Effector memory CD4-positive, alpha-beta T cell (primary cell): ENCODE results near the gene SUN5.

ENCODE experiments used
- DNase-seq, 3 donors: peaks; one replicate each; pipeline ENCODE4 v3.0.0-alpha.2; 2020
- H3K27ac ChIP-seq: 2 replicates; pipeline ENCODE4 v1.7.0; 2013; ENCODE audit warnings: mild to moderate bottlenecking, low read length, moderate library complexity; ENCODE audit not compliant: insufficient read depth, poor library complexity, severe bottlenecking
- H3K27me3 ChIP-seq: replicated peaks from 2 replicates; pipeline ENCODE4 v1.7.0; 2013; ENCODE audit warnings: mild to moderate bottlenecking, low read length; ENCODE audit not compliant: insufficient read depth, control insufficient read depth, poor library complexity, severe bottlenecking
- H3K36me3 ChIP-seq: 2 replicates; pipeline ENCODE4 v1.7.0; 2013; ENCODE audit warnings: mild to moderate bottlenecking, low read length, moderate library complexity; ENCODE audit not compliant: control insufficient read depth, insufficient read depth
- H3K4me1 ChIP-seq: 2 replicates; pipeline ENCODE4 v1.7.0; 2013; ENCODE audit warnings: low read length, mild to moderate bottlenecking; ENCODE audit not compliant: control insufficient read depth, insufficient read depth, poor library complexity, severe bottlenecking
- H3K4me3 ChIP-seq: 2 replicates; pipeline ENCODE4 v1.7.0; 2013; ENCODE audit warnings: low read length, low read depth, mild to moderate bottlenecking; ENCODE audit not compliant: insufficient read depth, poor library complexity, severe bottlenecking
- H3K9me3 ChIP-seq: 2 replicates; pipeline ENCODE4 v1.7.0; 2013; ENCODE audit warnings: mild to moderate bottlenecking, low read length, moderate library complexity; ENCODE audit not compliant: control insufficient read depth

SUN5 gene

GRCh38 chr20:33013701-33014326, 9.6 kb upstream of the SUN5 start:
- Histone ChIP-seq H3K4me3 (no peak overlapping the region), H3K27me3 (no peaks in the 10 kb centered on the region), H3K36me3 (no peaks in the 10 kb centered on the region), H3K9me3 (no peaks in the 10 kb centered on the region), H3K27ac (no peak overlapping the region), H3K4me1 (peaks cover 3% of the 10 kb centered on the region)
- DNase-seq, result no peak

GRCh38 chr20:33012327-33013189, 8.3 kb upstream of the SUN5 start:
- no peak for DNase-seq
- Histone ChIP-seq H3K36me3 (no peaks in the 10 kb centered on the region), H3K27ac (no peak overlapping the region), H3K4me3 (no peak overlapping the region), H3K27me3 (no peaks in the 10 kb centered on the region), H3K4me1 (peaks cover 3% of the 10 kb centered on the region), H3K9me3 (no peaks in the 10 kb centered on the region)

DNA sequence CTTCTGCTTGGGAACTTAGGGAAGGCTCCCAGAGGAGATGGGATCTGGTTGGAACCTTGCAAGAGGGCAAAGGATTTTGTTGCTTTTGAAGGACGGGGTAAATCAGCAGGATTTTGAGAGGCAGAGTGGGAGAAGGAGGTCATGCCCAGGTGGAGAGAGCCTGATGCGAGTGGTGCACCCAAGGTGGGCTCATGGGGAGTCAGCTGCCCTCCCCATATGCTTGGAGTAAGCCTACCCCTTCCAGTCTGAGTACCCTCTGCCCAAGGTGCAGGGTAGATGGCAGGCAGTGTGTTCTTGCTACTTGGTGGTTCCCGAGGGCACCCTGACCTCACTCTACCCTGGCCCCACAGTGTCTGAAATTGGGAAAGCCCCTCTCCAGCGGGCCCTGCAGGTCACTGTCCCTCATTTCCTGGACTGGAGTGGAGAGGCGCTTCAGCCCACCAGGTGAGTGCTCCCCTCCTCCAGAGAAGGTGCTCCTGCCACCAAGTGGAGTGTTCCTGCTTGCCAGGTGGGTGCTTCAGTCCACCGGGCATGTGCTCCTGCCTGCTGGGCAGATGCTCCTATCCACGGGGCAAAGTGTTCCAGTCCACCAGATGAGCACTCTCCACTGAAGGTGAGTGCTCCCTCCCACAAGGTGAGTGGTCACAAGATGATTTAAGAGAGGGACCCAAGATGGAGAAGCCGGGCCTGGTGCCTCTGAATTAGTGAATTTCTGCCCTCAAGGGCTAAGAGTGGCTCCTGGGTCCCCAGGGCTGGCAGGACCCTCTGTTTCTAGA, 6.6 kb upstream of the SUN5 start:
- no peaks in the 10 kb centered on the region for H3K36me3 ChIP-seq
- H3K4me1 ChIP-seq, result no peaks in the 10 kb centered on the region
- no peak overlapping the region for H3K27ac ChIP-seq
- no peak overlapping the region for H3K4me3 ChIP-seq
- no peaks in the 10 kb centered on the region for H3K9me3 ChIP-seq
- DNase-seq, result no peak
- H3K27me3 ChIP-seq, result no peaks in the 10 kb centered on the region

DNA sequence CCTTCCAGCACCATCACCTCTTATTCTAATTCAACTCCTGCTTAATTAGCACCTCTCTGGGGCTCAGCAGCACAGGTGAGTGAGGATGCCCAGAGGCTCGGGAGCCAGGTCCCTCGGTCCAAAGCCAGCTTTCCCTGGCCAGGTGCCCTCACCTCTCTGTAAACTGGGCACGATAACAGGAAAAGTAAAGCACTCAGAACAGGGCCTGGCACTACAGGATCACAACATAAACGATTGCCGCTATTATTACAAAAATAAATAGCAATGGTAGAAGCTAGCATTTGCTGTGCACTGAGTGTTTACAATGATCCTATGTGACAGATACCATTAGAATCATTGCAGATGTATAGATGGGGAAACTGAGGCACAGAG, 5.9 kb upstream of the SUN5 start:
- no peak overlapping the region for H3K4me3 ChIP-seq
- H3K27me3 ChIP-seq, result no peaks in the 10 kb centered on the region
- no peaks in the 10 kb centered on the region for H3K4me1 ChIP-seq
- H3K9me3 ChIP-seq, result no peaks in the 10 kb centered on the region
- H3K27ac ChIP-seq, result no peak overlapping the region
- no peak for DNase-seq
- no peaks in the 10 kb centered on the region for H3K36me3 ChIP-seq

- no peak for DNase-seq
- H3K9me3 ChIP-seq, result no peaks in the 10 kb centered on the region
- no peaks in the 10 kb centered on the region for H3K4me1 ChIP-seq
- no peaks in the 10 kb centered on the region for H3K27me3 ChIP-seq
- no peak overlapping the region for H3K4me3 ChIP-seq
- no peaks in the 10 kb centered on the region for H3K36me3 ChIP-seq
- H3K27ac ChIP-seq, result no peak overlapping the region
Observed at GRCh38 chr20:33009214-33010132, 5.2 kb upstream of the SUN5 start.

DNA sequence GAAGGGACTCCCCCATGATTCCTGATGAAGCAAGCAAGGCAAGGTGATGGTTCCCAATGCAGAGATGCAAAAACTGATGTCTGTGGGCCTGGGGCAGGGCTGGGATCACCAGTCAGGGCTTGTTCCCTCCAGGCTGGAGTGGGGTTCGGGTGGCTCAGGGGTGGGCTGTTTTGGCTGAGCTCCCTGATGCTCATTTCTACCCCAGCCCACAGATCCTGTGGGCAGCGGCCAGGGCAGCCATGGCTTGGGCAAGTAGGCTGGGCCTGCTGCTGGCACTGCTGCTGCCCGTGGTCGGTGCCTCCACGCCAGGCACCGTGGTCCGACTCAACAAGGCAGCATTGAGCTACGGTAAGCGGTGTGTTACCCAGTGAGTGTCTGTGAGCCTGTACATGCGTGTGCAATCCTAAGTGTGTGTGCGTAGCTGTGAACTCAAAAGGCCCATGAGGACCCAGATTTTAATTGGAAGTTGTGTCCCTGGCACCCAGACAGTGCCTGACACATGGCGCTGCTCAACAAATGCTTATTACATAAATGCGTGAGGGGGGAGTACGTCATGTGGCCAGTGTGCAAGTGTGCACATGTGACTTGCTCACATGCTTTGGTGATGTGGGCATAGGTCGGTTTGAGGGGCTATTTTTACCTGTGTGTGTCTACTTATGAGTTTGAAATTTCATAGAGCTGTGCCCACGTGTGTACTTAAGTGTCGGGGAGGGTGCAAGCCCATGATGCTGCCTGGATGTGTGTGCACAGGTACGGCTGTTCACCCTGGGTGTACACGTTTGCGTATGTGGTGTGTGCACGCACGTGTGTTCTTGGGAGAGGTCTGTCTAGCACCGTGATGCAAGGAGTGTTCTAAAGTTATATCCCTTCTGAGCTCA, 4.3 kb upstream of the SUN5 start:
- no peak for DNase-seq
- no peak overlapping the region for H3K4me3 ChIP-seq

DNA sequence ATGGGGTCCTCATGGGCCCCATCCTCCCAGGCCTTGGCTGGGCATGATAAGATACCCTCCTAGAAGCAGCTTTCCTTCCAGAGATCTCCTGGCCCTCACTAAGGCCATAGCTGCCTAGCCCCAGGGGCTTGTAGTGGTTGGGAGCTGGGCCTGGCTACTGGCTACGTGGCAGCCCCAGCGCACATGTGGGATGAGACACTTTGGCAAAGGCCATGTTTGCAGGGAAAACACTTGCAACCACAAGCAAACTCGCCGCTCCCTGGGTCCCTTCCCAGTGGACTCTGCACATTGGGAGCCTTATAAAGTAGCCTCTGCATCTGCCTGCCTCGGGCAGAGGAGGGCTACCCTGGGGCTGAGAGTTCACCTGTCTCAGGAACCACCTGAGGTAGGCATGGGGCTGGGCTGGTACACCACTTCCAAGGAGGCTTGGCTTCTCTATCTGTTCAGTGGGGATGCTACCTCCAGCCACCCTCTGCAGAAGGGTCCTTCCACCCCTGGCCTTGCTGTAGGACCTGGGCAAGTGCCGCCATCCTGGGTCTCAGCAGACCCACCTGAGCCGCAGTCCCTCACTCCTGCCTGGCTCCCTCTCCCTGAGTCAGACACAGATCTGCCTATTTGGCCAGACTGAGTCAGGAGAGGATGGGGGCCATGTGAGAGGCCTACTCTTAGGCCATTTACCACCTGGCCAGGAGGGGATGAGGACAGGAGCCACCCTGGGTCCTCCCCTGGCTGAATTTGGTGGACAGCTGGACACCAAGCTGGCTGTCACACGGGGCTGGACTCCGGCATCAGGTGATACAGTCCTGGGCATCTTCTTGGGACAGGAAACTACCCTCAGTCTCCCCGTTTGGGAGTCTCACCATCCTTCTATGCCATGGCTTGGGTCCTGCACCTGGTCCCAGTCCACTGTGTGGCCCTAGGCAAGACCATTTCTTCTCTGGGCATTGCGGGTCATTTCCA, 3.4 kb upstream of the SUN5 start, which contains the start of gene BPIFB2:
BPIFB2 (plus strand) TSS at position 329 of the 960 bp plus-strand sequence. CDS start 871 bp downstream, outside the sequence.
- H3K4me3 ChIP-seq, result no peak within 1 kb of the TSS
- H3K36me3 ChIP-seq, result no peaks in the 10 kb centered on the region
- H3K27me3 ChIP-seq, result no peaks in the 10 kb centered on the region

More for the DNA sequence above, 4.3 kb upstream of the SUN5 start:
- no peaks in the 10 kb centered on the region for H3K9me3 ChIP-seq
- no peak overlapping the region for H3K27ac ChIP-seq
- no peaks in the 10 kb centered on the region for H3K27me3 ChIP-seq
- no peaks in the 10 kb centered on the region for H3K36me3 ChIP-seq
- no peaks in the 10 kb centered on the region for H3K4me1 ChIP-seq

DNA sequence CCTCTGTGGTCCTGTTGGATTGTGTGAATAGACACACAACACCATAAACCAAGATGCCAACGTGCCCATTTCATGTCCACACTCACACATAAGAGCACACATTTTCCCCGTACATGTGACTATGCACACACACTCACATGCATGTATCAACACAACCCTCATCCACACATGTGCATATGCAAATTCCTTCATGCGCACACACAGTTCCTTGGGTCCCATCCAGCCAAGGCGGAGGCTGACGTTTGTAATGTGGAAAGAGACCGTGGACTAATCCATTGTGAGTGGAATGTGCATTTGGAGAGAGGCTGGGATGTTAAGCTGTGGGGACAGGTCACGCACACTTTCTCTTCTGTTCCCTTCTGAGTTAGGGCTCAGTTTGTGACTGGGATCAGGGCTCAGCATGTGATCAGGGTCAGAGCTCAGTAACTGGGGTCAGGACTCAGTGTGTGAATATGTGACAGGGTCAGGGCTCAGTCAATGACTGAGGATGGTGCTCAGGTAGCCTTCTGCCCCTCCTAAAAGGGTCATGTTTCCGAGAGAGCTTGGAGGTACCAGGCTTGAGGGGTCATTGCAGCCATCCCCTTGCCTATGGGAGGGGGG, 2.6 kb upstream of the SUN5 start:
- Histone ChIP-seq H3K27me3 (no peaks in the 10 kb centered on the region), H3K36me3 (no peaks in the 10 kb centered on the region), H3K4me3 (no peak overlapping the region), H3K27ac (no peak overlapping the region), H3K9me3 (no peaks in the 10 kb centered on the region), H3K4me1 (no peaks in the 10 kb centered on the region)
- no peak for DNase-seq

More for the DNA sequence above, 3.4 kb upstream of the SUN5 start, which contains the start of gene BPIFB2:
- Histone ChIP-seq H3K27ac (no peak within 1 kb of the TSS), H3K4me1 (no peaks in the 10 kb centered on the region), H3K9me3 (no peaks in the 10 kb centered on the region)
- DNase-seq, result no peak
